ENCODE measurements around the gene SFR1.
A peak's percentile ranks its signal among the peaks of the same experiment; 100 is the strongest.

SFR1 gene

GRCh38 chr10:104121485-104122224 lies at the start of gene SFR1:
SFR1 (plus strand) TSS chr10:104122171; CDS start chr10:104122184, 13 bp downstream.
- peak; percentile 97 for DNase-seq

GRCh38 chr10:104072786-104073185 lies 49.2 kb upstream of the SFR1 start:
- no peak for DNase-seq

GRCh38 chr10:104074505-104074904 lies 47.5 kb upstream of the SFR1 start:
- DNase-seq: no peak

GRCh38 chr10:104076743-104077160 lies 45.2 kb upstream of the SFR1 start:
- DNase-seq: no peak

GRCh38 chr10:104077247-104077646 lies 44.7 kb upstream of the SFR1 start:
- DNase-seq: no peak

GRCh38 chr10:104077663-104078151 lies 44.3 kb upstream of the SFR1 start:
- no peak for DNase-seq

- no peak for DNase-seq
Observed at GRCh38 chr10:104080762-104081161, 41.2 kb upstream of the SFR1 start.

GRCh38 chr10:104081998-104082397 lies 40.0 kb upstream of the SFR1 start:
- no peak for DNase-seq

- DNase-seq: no peak
Observed at GRCh38 chr10:104084482-104085142, 37.4 kb upstream of the SFR1 start.

GRCh38 chr10:104085801-104086400 lies 36.1 kb upstream of the SFR1 start, which contains the start of gene COL17A1:
COL17A1 (minus strand) TSS chr10:104085880; CDS start chr10:104080673, 5,207 bp downstream.
- no peak for DNase-seq

GRCh38 chr10:104088239-104088638 lies 33.7 kb upstream of the SFR1 start:
- DNase-seq: no peak

- DNase-seq: no peak
Observed at GRCh38 chr10:104089621-104090020, 32.4 kb upstream of the SFR1 start.

- no peak for DNase-seq
Observed at GRCh38 chr10:104090611-104091010, 31.4 kb upstream of the SFR1 start.

GRCh38 chr10:104092749-104093148 lies 29.2 kb upstream of the SFR1 start:
- no peak for DNase-seq

- DNase-seq: no peak
Observed at GRCh38 chr10:104096692-104097091, 25.3 kb upstream of the SFR1 start.

GRCh38 chr10:104098358-104098925 lies 23.5 kb upstream of the SFR1 start:
- no peak for DNase-seq

GRCh38 chr10:104099269-104099668 lies 22.7 kb upstream of the SFR1 start:
- no peak for DNase-seq

- no peak for DNase-seq
Observed at GRCh38 chr10:104099941-104100340, 22.0 kb upstream of the SFR1 start.

- no peak for DNase-seq
Observed at GRCh38 chr10:104100795-104101194, 21.2 kb upstream of the SFR1 start.

- no peak for DNase-seq
Observed at GRCh38 chr10:104101902-104102301, 20.1 kb upstream of the SFR1 start.

- no peak for DNase-seq
Observed at GRCh38 chr10:104103956-104104355, 18.0 kb upstream of the SFR1 start.

- no peak for DNase-seq
Observed at GRCh38 chr10:104104418-104104817, 17.6 kb upstream of the SFR1 start.

GRCh38 chr10:104104926-104105325 lies 17.0 kb upstream of the SFR1 start:
- no peak for DNase-seq

Data from activated T-cell treated with anti-CD3 and anti-CD28 coated beads for 4 hours (primary cell).